Natural killer cell (primary cell): Measurements from ENCODE around the gene PTMA. TPM values are rescaled to one million over a fixed set of nuclear protein-coding genes. Genes with fewer than 3 reads are reported as not detected.
A peak's percentile ranks its signal among the peaks of the same experiment; 100 is the strongest.

ENCODE experiments used
- ATAC-seq, 3 donors: fragments of 150-1000 bp in 2 of 3; fragments of 200-7000 bp in 1 of 3; cut with Tn5 transposase; 1 replicate in 1 of 3; 2 replicates in 2 of 3; pipeline ENCODE4 v1.10.0; 2021; ENCODE audit warnings: mild to moderate bottlenecking in 2 of 3, moderate library complexity in 2 of 3
- DNase-seq, 2 donors: peaks; one replicate each; pipeline versions ENCODE4 v3.0.0 to v3.0.0-alpha.2; 2013 to 2021; ENCODE audit warnings: mixed read lengths in 1 of 2
- H3K27ac ChIP-seq: one replicate; pipeline ENCODE4 v1.5.1; 2013; ENCODE audit warnings: mild to moderate bottlenecking, low read length
- H3K27me3 ChIP-seq: one replicate; pipeline ENCODE4 v1.6.1; 2013; ENCODE audit warnings: low read length; ENCODE audit not compliant: control insufficient read depth, insufficient read depth
- H3K36me3 ChIP-seq: one replicate; pipeline ENCODE4 v1.6.1; 2013; ENCODE audit warnings: low read length; ENCODE audit not compliant: control insufficient read depth, insufficient read depth
- H3K4me1 ChIP-seq: one replicate; pipeline ENCODE4 v1.6.1; 2013; ENCODE audit warnings: low read length; ENCODE audit not compliant: control insufficient read depth, insufficient read depth
- H3K4me3 ChIP-seq: one replicate; pipeline ENCODE4 v1.5.1; 2013; ENCODE audit warnings: low read length
- H3K9me3 ChIP-seq: one replicate; pipeline ENCODE4 v1.6.1; 2013; ENCODE audit warnings: low read length; ENCODE audit not compliant: control insufficient read depth, insufficient read depth
- H3K27ac Mint-ChIP-seq, 2 donors: one replicate each; pipeline ENCODE4 v1.8.0; 2022; ENCODE audit warnings: mild to moderate bottlenecking in 2 of 2, mixed read lengths in 2 of 2, moderate library complexity in 1 of 2
- H3K27me3 Mint-ChIP-seq, 2 donors: one replicate each; pipeline ENCODE4 v1.8.0; 2022; ENCODE audit warnings: low read depth in 2 of 2, mixed read lengths in 2 of 2
- H3K36me3 Mint-ChIP-seq: one replicate; pipeline ENCODE4 v1.8.0; 2022; ENCODE audit warnings: mixed read lengths
- H3K4me1 Mint-ChIP-seq, 2 donors: one replicate each; pipeline ENCODE4 v1.8.0; 2022; ENCODE audit warnings: mixed read lengths in 2 of 2
- H3K4me3 Mint-ChIP-seq: one replicate; pipeline ENCODE4 v1.8.0; 2022; ENCODE audit warnings: mild to moderate bottlenecking, moderate library complexity, mixed read lengths
- H3K9me3 Mint-ChIP-seq, 2 donors: one replicate each; pipeline ENCODE4 v1.8.0; 2022; ENCODE audit warnings: mixed read lengths in 2 of 2
- CTCF ChIP-seq: fragments of 200-600 bp; IDR thresholded peaks from one replicate; pipeline ENCODE4 v1.8.0; 2022; ENCODE audit warnings: antibody characterized with exemption
- WGBS: methylation state at CpG from one replicate; pipeline ENCODE4 v1.1.7; 2013; ENCODE audit warnings: missing lambda C conversion rate; ENCODE audit not compliant: insufficient coverage; 5-methylcytosine and 5-hydroxymethylcytosine counted together
- intact Hi-C: fragments of 100-400 bp; cut with micrococcal nuclease; formaldehyde crosslinking; loops from one replicate; pipeline ENCODE4 v1.14.2; 2022
- total RNA-seq, 4 donors: library from RNA; stranded (reverse); fragments of 120-200 nt in 1 of 4; gene quantifications; one replicate each; pipeline versions ENCODE4 v1.2.3 to v1.2.4, GENCODE V29; 2013 to 2022

Gene PTMA
- total RNA-seq, 3 donors from 2014 or later (not counting 1 experiment from before 2014, with no cell fraction given) = 1,245 to 1,643 (median 1,314) TPM

- DNase-seq = peak; percentile 56 to 72
- no peaks in the 10 kb centered on the region for H3K27me3 ChIP-seq
- Mint-ChIP-seq H3K36me3 (no peaks in the 10 kb centered on the region), H3K4me3 (no peak overlapping the region), H3K27ac (peak overlapping the region in 1 of 2 donors; percentile 68), H3K4me1 (peaks cover 13 to 21% of the 10 kb centered on the region in 2 donors), H3K9me3 (no peaks in the 10 kb centered on the region), H3K27me3 (no peaks in the 10 kb centered on the region)
- ATAC-seq = peak; percentile 74 to 81 (median 78)
- no peaks in the 10 kb centered on the region for H3K9me3 ChIP-seq
- peaks cover 51% of the 10 kb centered on the region for H3K4me1 ChIP-seq
- 36% methylated on average over 20 of the region's 20 CpGs for WGBS
- TF ChIP-seq CTCF = peak; percentile 67
- no peaks in the 10 kb centered on the region for H3K36me3 ChIP-seq
- intact Hi-C loops = loop anchor here (2.0 kb wide), 1 partner anchor 62 kb away; no protein-coding TSS in a partner anchor
- H3K27ac ChIP-seq = peak overlapping the region; percentile 69
- H3K4me3 ChIP-seq = no peak overlapping the region
Measured at GRCh38 chr2:231674587-231675338, 33.6 kb upstream of the PTMA start.

GRCh38 chr2:231676243-231676642 is 32.1 kb upstream of the PTMA start:
- Mint-ChIP-seq H3K27ac (peak overlapping the region in 1 of 2 donors; percentile 70), H3K4me1 (peaks cover 13 to 21% of the 10 kb centered on the region in 2 donors), H3K27me3 (no peaks in the 10 kb centered on the region), H3K4me3 (no peak overlapping the region), H3K9me3 (no peaks in the 10 kb centered on the region), H3K36me3 (no peaks in the 10 kb centered on the region)
- WGBS = 92% methylated on average over 5 of the region's 6 CpGs
- Histone ChIP-seq H3K4me1 (peaks cover 48% of the 10 kb centered on the region), H3K4me3 (no peak overlapping the region), H3K36me3 (no peaks in the 10 kb centered on the region), H3K9me3 (no peaks in the 10 kb centered on the region), H3K27me3 (peaks cover 3% of the 10 kb centered on the region), H3K27ac (no peak overlapping the region)
- DNase-seq (no peak), ATAC-seq (no peak)
- no peak for TF ChIP-seq CTCF
- intact Hi-C loops = no loop called here

DNA sequence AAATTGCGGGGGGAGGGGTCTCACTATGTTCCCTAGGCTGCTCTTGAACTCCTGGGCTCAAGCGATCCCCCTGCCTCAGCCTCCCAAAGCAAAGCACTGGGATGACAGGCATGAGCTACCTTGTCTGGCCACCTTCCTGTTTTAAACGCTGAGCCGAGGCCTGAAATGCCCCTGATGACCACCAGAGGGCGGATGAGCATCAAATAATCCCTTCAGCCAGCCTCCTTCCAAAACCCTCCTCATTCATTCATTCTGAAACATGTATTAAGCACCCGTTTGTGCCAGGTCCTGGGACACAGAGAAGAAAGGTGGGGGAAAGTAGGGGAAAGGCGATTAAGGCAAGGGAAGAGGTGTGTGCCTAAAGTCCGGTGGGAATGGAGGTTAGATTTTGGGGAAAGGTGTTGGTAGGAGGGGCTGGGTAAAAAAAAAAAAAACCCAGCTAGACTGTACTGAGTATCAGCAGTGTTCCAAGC is 30.7 kb upstream of the PTMA start:
- H3K36me3 Mint-ChIP-seq = no peaks in the 10 kb centered on the region
- Histone ChIP-seq H3K27ac (no peak overlapping the region), H3K36me3 (no peaks in the 10 kb centered on the region), H3K4me1 (peaks cover 43% of the 10 kb centered on the region), H3K9me3 (no peaks in the 10 kb centered on the region), H3K27me3 (peaks cover 3% of the 10 kb centered on the region), H3K4me3 (no peak overlapping the region)
- peak; percentile 81 to 94 for DNase-seq
- H3K9me3 Mint-ChIP-seq = no peaks in the 10 kb centered on the region
- 5% methylated on average over 8 of the region's 8 CpGs for WGBS
- peak; percentile 78 to 83 (median 80) for ATAC-seq
- peak overlapping the region; percentile 22 for H3K4me3 Mint-ChIP-seq
- TF ChIP-seq CTCF = peak; percentile 86
- no peak overlapping the region for H3K27ac Mint-ChIP-seq
- H3K27me3 Mint-ChIP-seq = peaks cover 0 to 13% of the 10 kb centered on the region in 2 donors
- intact Hi-C loops = loop anchor here (1.0 kb wide), 2 partner anchors 15 to 38 kb away; no protein-coding TSS in a partner anchor
- peaks cover 13 to 25% of the 10 kb centered on the region in 2 donors for H3K4me1 Mint-ChIP-seq
